Cardiac fibroblast (primary cell): ENCODE data around the gene SYT1.

ENCODE experiments used
- DNase-seq, 2 donors: peaks; one replicate each; pipeline versions ENCODE4 v3.0.0 to v3.0.0-alpha.2; 2010; ENCODE audit warnings: low read depth in 2 of 2
- H3K4me3 ChIP-seq, 2 donors: replicated peaks in 1 of 2; 1 replicate in 1 of 2; 2 replicates in 1 of 2; pipeline ENCODE4 v1.5.1; 2011; ENCODE audit warnings: low read depth in 2 of 2, low read length in 2 of 2, mild to moderate bottlenecking in 2 of 2, moderate library complexity in 1 of 2
- CTCF ChIP-seq: IDR thresholded peaks from one replicate; pipeline ENCODE4 v1.5.1; 2011; ENCODE audit warnings: low read depth, mild to moderate bottlenecking, low read length, inconsistent platforms

Gene SYT1

GRCh38 chr12:79183003-79183402 is 318.4 kb downstream of the SYT1 start:
- TF ChIP-seq CTCF, result no peak
- no peak for DNase-seq
- no peak overlapping the region for H3K4me3 ChIP-seq

GRCh38 chr12:79183926-79184325 is 319.4 kb downstream of the SYT1 start:
- TF ChIP-seq CTCF, result no peak
- DNase-seq, result peak in 1 of 2 donors; percentile 51
- no peak overlapping the region for H3K4me3 ChIP-seq

- no peak overlapping the region for H3K4me3 ChIP-seq
- no peak for TF ChIP-seq CTCF
- no peak for DNase-seq
These were observed 321.9 kb downstream of the SYT1 start for GRCh38 chr12:79186506-79186905.

- DNase-seq, result no peak
- no peak for TF ChIP-seq CTCF
These were observed 322.5 kb downstream of the SYT1 start for GRCh38 chr12:79187032-79187431.

GRCh38 chr12:79191391-79191790 is 326.8 kb downstream of the SYT1 start:
- no peak for DNase-seq
- TF ChIP-seq CTCF, result no peak
- no peak overlapping the region for H3K4me3 ChIP-seq

More at GRCh38 chr12:79187032-79187431, 322.5 kb downstream of the SYT1 start:
- H3K4me3 ChIP-seq, result no peak overlapping the region

- no peak for DNase-seq
- TF ChIP-seq CTCF, result no peak
- H3K4me3 ChIP-seq, result no peak overlapping the region
These were observed 330.0 kb downstream of the SYT1 start for GRCh38 chr12:79194595-79194994.

- no peak for DNase-seq
- no peak overlapping the region for H3K4me3 ChIP-seq
- no peak for TF ChIP-seq CTCF
These were observed 334.6 kb downstream of the SYT1 start for GRCh38 chr12:79199166-79199565.
